ENCODE data around the gene PMVK.

- TF ChIP-seq, protein P1, sequence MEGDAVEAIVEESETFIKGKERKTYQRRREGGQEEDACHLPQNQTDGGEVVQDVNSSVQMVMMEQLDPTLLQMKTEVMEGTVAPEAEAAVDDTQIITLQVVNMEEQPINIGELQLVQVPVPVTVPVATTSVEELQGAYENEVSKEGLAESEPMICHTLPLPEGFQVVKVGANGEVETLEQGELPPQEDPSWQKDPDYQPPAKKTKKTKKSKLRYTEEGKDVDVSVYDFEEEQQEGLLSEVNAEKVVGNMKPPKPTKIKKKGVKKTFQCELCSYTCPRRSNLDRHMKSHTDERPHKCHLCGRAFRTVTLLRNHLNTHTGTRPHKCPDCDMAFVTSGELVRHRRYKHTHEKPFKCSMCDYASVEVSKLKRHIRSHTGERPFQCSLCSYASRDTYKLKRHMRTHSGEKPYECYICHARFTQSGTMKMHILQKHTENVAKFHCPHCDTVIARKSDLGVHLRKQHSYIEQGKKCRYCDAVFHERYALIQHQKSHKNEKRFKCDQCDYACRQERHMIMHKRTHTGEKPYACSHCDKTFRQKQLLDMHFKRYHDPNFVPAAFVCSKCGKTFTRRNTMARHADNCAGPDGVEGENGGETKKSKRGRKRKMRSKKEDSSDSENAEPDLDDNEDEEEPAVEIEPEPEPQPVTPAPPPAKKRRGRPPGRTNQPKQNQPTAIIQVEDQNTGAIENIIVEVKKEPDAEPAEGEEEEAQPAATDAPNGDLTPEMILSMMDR (IDR thresholded peaks at IDR 0.05), result no peak
- no peak for TF ChIP-seq POLR2A (IDR thresholded peaks at IDR 0.05)
Measured at GRCh38 chr1:154944401-154945159, 8.1 kb upstream of the PMVK start.
